ENCODE results near the gene ABI2.

The ABI2 gene

GRCh38 chr2:203400805-203401585 is 72.8 kb downstream of the ABI2 start:
- H3K27me3 ChIP-seq (ENCODE audit: insufficient read depth, low read length, poor library complexity, severe bottlenecking) = no peaks in the 10 kb centered on the region
- no peaks in the 10 kb centered on the region for H4K20me1 ChIP-seq (ENCODE audit: insufficient read depth, low read length, poor library complexity, severe bottlenecking)
- no peaks in the 10 kb centered on the region; the same call in 1 of the 2 replicates for H3K9me3 ChIP-seq (ENCODE audit: insufficient read depth, low read depth, low read length)
- no peak overlapping the region for H3K9ac ChIP-seq (ENCODE audit: low read depth, low read length, poor library complexity, severe bottlenecking)
- no peaks in the 10 kb centered on the region for H3K4me1 ChIP-seq (ENCODE audit: insufficient read depth, low read length, poor library complexity, severe bottlenecking)
- H3K4me3 ChIP-seq (ENCODE audit: low read length, poor library complexity, severe bottlenecking) = no peak overlapping the region
- H3K36me3 ChIP-seq (ENCODE audit: insufficient read depth, low read length) = peaks cover 50% of the 10 kb centered on the region
- TF ChIP-seq CTCF (conservative IDR thresholded peaks at IDR 0.05; ENCODE audit: low read length) (no peak), EZH2phosphoT487 (IDR thresholded peaks at IDR 0.05; ENCODE audit: borderline replicate concordance) (no peak)
- H3K4me2 ChIP-seq (ENCODE audit: low read depth, low read length, poor library complexity, severe bottlenecking) = no peak overlapping the region
- H2AFZ ChIP-seq (ENCODE audit: low read length) = no peak overlapping the region
- H3K9me2 ChIP-seq (replicated peaks; ENCODE audit: low read depth, low read length) = no peaks in the 10 kb centered on the region
- no peaks in the 10 kb centered on the region for H3F3A ChIP-seq (ENCODE audit: low read depth)
- H3K79me2 ChIP-seq (ENCODE audit: insufficient read depth, low read length) = no peaks in the 10 kb centered on the region

GRCh38 chr2:203404996-203405395 is 76.8 kb downstream of the ABI2 start:
- Histone ChIP-seq H3K36me3 (ENCODE audit: insufficient read depth, low read length) (peaks cover 60% of the 10 kb centered on the region), H2AFZ (ENCODE audit: low read length) (no peak overlapping the region), H3F3A (ENCODE audit: low read depth) (no peaks in the 10 kb centered on the region), H3K9me2 (replicated peaks; ENCODE audit: low read depth, low read length) (no peaks in the 10 kb centered on the region), H4K20me1 (ENCODE audit: insufficient read depth, low read length, poor library complexity, severe bottlenecking) (no peaks in the 10 kb centered on the region), H3K4me2 (ENCODE audit: low read depth, low read length, poor library complexity, severe bottlenecking) (no peak overlapping the region), H3K4me1 (ENCODE audit: insufficient read depth, low read length, poor library complexity, severe bottlenecking) (no peaks in the 10 kb centered on the region), H3K4me3 (ENCODE audit: low read length, poor library complexity, severe bottlenecking) (no peak overlapping the region), H3K27me3 (ENCODE audit: insufficient read depth, low read length, poor library complexity, severe bottlenecking) (no peaks in the 10 kb centered on the region), H3K79me2 (ENCODE audit: insufficient read depth, low read length) (no peaks in the 10 kb centered on the region), H3K9me3 (ENCODE audit: insufficient read depth, low read depth, low read length) (no peaks in the 10 kb centered on the region), H3K9ac (ENCODE audit: low read depth, low read length, poor library complexity, severe bottlenecking) (no peak overlapping the region)
- TF ChIP-seq CTCF (conservative IDR thresholded peaks at IDR 0.05; ENCODE audit: low read length) (no peak), EZH2phosphoT487 (IDR thresholded peaks at IDR 0.05; ENCODE audit: borderline replicate concordance) (no peak)

GRCh38 chr2:203407496-203407895 is 79.3 kb downstream of the ABI2 start:
- H3K27me3 ChIP-seq (ENCODE audit: insufficient read depth, low read length, poor library complexity, severe bottlenecking) = no peaks in the 10 kb centered on the region
- H3K9ac ChIP-seq (ENCODE audit: low read depth, low read length, poor library complexity, severe bottlenecking) = no peak overlapping the region
- H3F3A ChIP-seq (ENCODE audit: low read depth) = no peaks in the 10 kb centered on the region
- H2AFZ ChIP-seq (ENCODE audit: low read length) = no peak overlapping the region
- H3K4me1 ChIP-seq (ENCODE audit: insufficient read depth, low read length, poor library complexity, severe bottlenecking) = no peaks in the 10 kb centered on the region
- TF ChIP-seq EZH2phosphoT487 (IDR thresholded peaks at IDR 0.05; ENCODE audit: borderline replicate concordance) (no peak), CTCF (conservative IDR thresholded peaks at IDR 0.05; ENCODE audit: low read length) (no peak)
- no peaks in the 10 kb centered on the region for H3K9me3 ChIP-seq (ENCODE audit: insufficient read depth, low read depth, low read length)
- H3K79me2 ChIP-seq (ENCODE audit: insufficient read depth, low read length) = no peaks in the 10 kb centered on the region
- H4K20me1 ChIP-seq (ENCODE audit: insufficient read depth, low read length, poor library complexity, severe bottlenecking) = no peaks in the 10 kb centered on the region
- H3K4me2 ChIP-seq (ENCODE audit: low read depth, low read length, poor library complexity, severe bottlenecking) = no peak overlapping the region
- peaks cover 71% of the 10 kb centered on the region for H3K36me3 ChIP-seq (ENCODE audit: insufficient read depth, low read length)
- no peak overlapping the region for H3K4me3 ChIP-seq (ENCODE audit: low read length, poor library complexity, severe bottlenecking)
- no peaks in the 10 kb centered on the region for H3K9me2 ChIP-seq (replicated peaks; ENCODE audit: low read depth, low read length)

Data from Loucy (cell line).